Mucosa of rectum (tissue), 2 donors: ENCODE results near the gene GREB1L.
"Not testable (repeated sequence)": the region's sequence is repeated elsewhere in the genome, so short reads cannot be mapped to it uniquely, and the experiment has no call there.

Source experiments
- H3K27ac ChIP-seq, 2 donors: one replicate each; pipeline ENCODE4 v1.7.0; 2013; ENCODE audit warnings: inconsistent platforms in 2 of 2, low read depth in 2 of 2, low read length in 2 of 2
- H3K27me3 ChIP-seq, 2 donors: one replicate each; pipeline ENCODE4 v1.7.0; 2013; ENCODE audit warnings: low read length in 2 of 2; ENCODE audit not compliant: control insufficient read depth in 2 of 2, insufficient read depth in 2 of 2
- H3K36me3 ChIP-seq, 2 donors: one replicate each; pipeline ENCODE4 v1.7.0; 2013; ENCODE audit warnings: low read length in 2 of 2; ENCODE audit not compliant: control insufficient read depth in 2 of 2, insufficient read depth in 2 of 2
- H3K4me1 ChIP-seq, 2 donors: one replicate each; pipeline ENCODE4 v1.7.0; 2013; ENCODE audit warnings: low read length in 2 of 2, mild to moderate bottlenecking in 1 of 2; ENCODE audit not compliant: control insufficient read depth in 2 of 2, insufficient read depth in 2 of 2
- H3K4me3 ChIP-seq, 2 donors: one replicate each; pipeline ENCODE4 v1.7.0; 2013; ENCODE audit warnings: low read length in 2 of 2
- H3K9ac ChIP-seq, 2 donors: one replicate each; pipeline ENCODE4 v1.7.0; 2013; ENCODE audit warnings: low read length in 2 of 2, low read depth in 1 of 2, mild to moderate bottlenecking in 1 of 2
- H3K9me3 ChIP-seq, 2 donors: one replicate each; pipeline ENCODE4 v1.7.0; 2013; ENCODE audit warnings: low read length in 2 of 2; ENCODE audit not compliant: control insufficient read depth in 2 of 2
- donor health status: healthy.
- donor health status: Normal muscosa, but diverticular disease.

Gene GREB1L

DNA sequence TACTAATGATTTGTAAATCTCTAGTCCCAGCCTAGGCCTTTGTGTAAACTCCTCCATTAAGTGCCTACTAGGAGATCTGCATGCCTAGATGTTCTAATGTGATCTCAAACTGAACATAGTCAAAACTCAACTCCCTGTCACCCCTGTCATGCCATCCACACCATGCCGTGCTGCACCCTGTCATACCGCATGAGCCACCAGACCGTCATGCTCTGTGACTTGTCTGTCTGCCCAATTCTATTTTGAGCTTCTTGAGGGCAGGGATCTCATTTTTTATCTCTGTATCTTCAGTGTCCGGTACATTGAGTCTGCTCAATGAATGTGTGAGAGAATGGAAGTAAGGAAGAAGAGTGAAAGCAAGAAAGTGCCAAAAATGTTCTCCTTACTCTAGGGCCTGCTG lies 35.5 kb downstream of the GREB1L start:
- H3K4me1 ChIP-seq, result no peaks in the 10 kb centered on the region
- H3K4me3 ChIP-seq, result no peak overlapping the region
- H3K27me3 ChIP-seq, result no peaks in the 10 kb centered on the region
- H3K9me3 ChIP-seq, result no peaks in the 10 kb centered on the region
- H3K36me3 ChIP-seq, result no peaks in the 10 kb centered on the region
- H3K9ac ChIP-seq, result no peak overlapping the region
- H3K27ac ChIP-seq, result no peak overlapping the region

DNA sequence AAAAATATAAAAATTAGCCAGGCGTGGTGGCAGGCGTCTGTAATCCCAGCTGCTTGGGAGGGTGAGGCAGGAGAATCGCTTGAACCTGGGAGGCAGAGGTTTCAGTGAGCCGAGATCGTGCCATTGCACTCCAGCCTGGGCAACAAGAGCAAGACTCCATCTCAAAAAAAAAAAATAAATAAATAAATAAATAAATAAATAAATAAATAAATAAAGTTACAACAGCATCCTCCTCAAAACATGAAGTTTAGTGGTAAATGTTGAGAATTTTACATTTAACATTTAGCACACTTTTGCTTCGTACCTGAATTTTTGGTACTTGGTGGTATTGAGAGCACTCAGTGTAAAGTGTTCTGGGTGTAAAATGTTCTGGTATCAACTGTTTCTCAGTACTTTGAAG lies 36.2 kb downstream of the GREB1L start:
- H3K9me3 ChIP-seq, result not testable (repeated sequence)

GRCh38 chr18:21281603-21282002 lies 39.6 kb downstream of the GREB1L start:
- Histone ChIP-seq H3K27me3 (no peaks in the 10 kb centered on the region), H3K27ac (no peak overlapping the region), H3K4me1 (no peaks in the 10 kb centered on the region), H3K9ac (no peak overlapping the region), H3K9me3 (no peaks in the 10 kb centered on the region), H3K36me3 (no peaks in the 10 kb centered on the region), H3K4me3 (no peak overlapping the region)

More for the DNA sequence above, 36.2 kb downstream of the GREB1L start:
- not testable (repeated sequence) for H3K27ac ChIP-seq, H3K36me3 ChIP-seq, H3K4me3 ChIP-seq, H3K27me3 ChIP-seq, H3K4me1 ChIP-seq, H3K9ac ChIP-seq

DNA sequence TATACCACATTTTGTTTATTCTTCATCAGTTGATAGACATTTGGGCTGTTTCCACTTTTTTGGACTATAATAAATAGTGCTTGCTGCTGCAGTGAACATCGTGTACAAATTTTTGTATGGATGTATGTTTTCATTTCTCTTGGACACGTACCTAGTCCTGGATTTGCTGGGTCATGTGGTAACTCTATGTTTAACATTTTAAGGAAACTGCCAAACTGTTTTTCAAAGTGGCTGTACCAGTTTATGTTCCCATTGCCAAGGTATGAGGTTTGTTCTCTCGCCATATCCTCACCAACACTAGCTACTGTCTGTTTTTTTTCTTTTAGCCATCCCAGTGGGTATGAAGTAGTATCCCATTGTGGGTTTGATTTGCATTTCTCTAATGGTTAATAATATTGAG lies 42.5 kb downstream of the GREB1L start:
- no peaks in the 10 kb centered on the region for H3K27me3 ChIP-seq
- H3K4me1 ChIP-seq, result no peaks in the 10 kb centered on the region
- no peak overlapping the region for H3K27ac ChIP-seq
- H3K4me3 ChIP-seq, result no peak overlapping the region
- H3K9me3 ChIP-seq, result no peaks in the 10 kb centered on the region
- H3K36me3 ChIP-seq, result no peaks in the 10 kb centered on the region
- no peak overlapping the region for H3K9ac ChIP-seq

- H3K9me3 ChIP-seq, result no peaks in the 10 kb centered on the region
- H3K4me3 ChIP-seq, result no peak overlapping the region
- H3K27me3 ChIP-seq, result no peaks in the 10 kb centered on the region
- no peak overlapping the region for H3K27ac ChIP-seq
- no peak overlapping the region for H3K9ac ChIP-seq
- no peaks in the 10 kb centered on the region for H3K4me1 ChIP-seq
- H3K36me3 ChIP-seq, result no peaks in the 10 kb centered on the region
Observed at GRCh38 chr18:21289827-21290226, 47.8 kb downstream of the GREB1L start.

DNA sequence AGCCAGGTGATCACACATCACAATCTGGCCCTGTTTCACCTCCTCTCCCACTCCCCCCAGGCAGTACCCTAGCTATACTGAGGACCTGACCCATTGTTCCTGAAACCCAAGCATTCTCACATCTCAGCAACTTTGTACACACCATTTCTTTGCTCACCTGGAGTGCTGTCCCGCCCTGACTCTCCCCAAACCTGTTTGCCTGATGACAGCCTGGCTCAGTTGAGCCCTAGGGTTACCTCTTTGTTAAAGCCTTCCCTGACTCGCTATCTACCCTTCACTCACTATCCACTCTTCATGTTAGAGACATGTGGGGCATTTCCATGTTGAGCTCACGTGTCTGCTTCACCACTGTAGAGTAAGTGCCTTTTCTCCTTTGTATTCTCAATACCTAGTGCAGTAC lies 49.1 kb downstream of the GREB1L start:
- Histone ChIP-seq H3K9me3 (no peaks in the 10 kb centered on the region), H3K4me1 (no peaks in the 10 kb centered on the region), H3K27me3 (no peaks in the 10 kb centered on the region), H3K9ac (no peak overlapping the region), H3K36me3 (no peaks in the 10 kb centered on the region), H3K27ac (no peak overlapping the region), H3K4me3 (no peak overlapping the region)

- H3K27ac ChIP-seq, result no peak overlapping the region
- H3K27me3 ChIP-seq, result no peaks in the 10 kb centered on the region
- H3K4me3 ChIP-seq, result no peak overlapping the region
Observed at GRCh38 chr18:21293479-21293878, 51.4 kb downstream of the GREB1L start.

GRCh38 chr18:21295101-21295500 lies 53.1 kb downstream of the GREB1L start:
- H3K9ac ChIP-seq, result no peak overlapping the region
- no peaks in the 10 kb centered on the region for H3K9me3 ChIP-seq
- H3K4me1 ChIP-seq, result no peaks in the 10 kb centered on the region
- H3K4me3 ChIP-seq, result no peak overlapping the region
- no peaks in the 10 kb centered on the region for H3K36me3 ChIP-seq
- no peaks in the 10 kb centered on the region for H3K27me3 ChIP-seq
- H3K27ac ChIP-seq, result no peak overlapping the region

More at GRCh38 chr18:21293479-21293878, 51.4 kb downstream of the GREB1L start:
- H3K4me1 ChIP-seq, result no peaks in the 10 kb centered on the region
- H3K9me3 ChIP-seq, result no peaks in the 10 kb centered on the region
- no peak overlapping the region for H3K9ac ChIP-seq
- no peaks in the 10 kb centered on the region for H3K36me3 ChIP-seq

- Histone ChIP-seq H3K9me3 (no peaks in the 10 kb centered on the region), H3K27me3 (no peaks in the 10 kb centered on the region), H3K4me1 (no peaks in the 10 kb centered on the region), H3K36me3 (no peaks in the 10 kb centered on the region), H3K27ac (no peak overlapping the region), H3K9ac (no peak overlapping the region), H3K4me3 (no peak overlapping the region)
Observed at GRCh38 chr18:21296045-21296444, 54.0 kb downstream of the GREB1L start.

DNA sequence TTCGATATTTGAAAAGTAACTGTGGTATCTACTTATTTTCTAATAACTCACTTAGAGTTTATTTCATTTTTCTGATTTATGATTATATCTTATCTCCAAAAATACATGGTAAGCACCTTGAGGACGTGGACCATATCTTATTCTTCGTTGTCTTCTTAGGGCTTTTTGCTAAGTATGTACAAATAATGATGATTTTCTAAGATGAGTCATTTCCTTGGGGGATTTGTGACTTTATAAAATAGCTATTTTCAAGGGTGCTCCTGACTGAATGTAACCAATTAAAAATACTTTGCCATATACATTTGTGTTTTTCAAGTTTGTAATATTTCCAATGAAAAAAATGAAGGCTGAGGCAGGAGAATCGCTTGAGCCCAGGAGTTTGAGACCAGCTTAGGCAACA lies 56.3 kb downstream of the GREB1L start:
- H3K36me3 ChIP-seq, result no peaks in the 10 kb centered on the region
- H3K27me3 ChIP-seq, result no peaks in the 10 kb centered on the region
- no peak overlapping the region for H3K4me3 ChIP-seq
- no peak overlapping the region for H3K9ac ChIP-seq
- no peaks in the 10 kb centered on the region for H3K4me1 ChIP-seq
- no peak overlapping the region for H3K27ac ChIP-seq
- H3K9me3 ChIP-seq, result no peaks in the 10 kb centered on the region
